Hepatocyte (in vitro differentiated cells): ENCODE data around the gene TXNL1.

ENCODE experiments used
- EZH2 ChIP-seq: fragments of 200-600 bp; sonication (generic); IDR thresholded peaks from 2 replicates; pipeline ENCODE4 v1.6.1; 2016; ENCODE audit warnings: antibody characterized with exemption, mild to moderate bottlenecking, borderline replicate concordance
- EZH2phosphoT487 ChIP-seq: fragments of 200-600 bp; sonication (generic); IDR thresholded peaks from one replicate; pipeline ENCODE4 v1.6.1; 2018; ENCODE audit warnings: antibody characterized with exemption, mild to moderate bottlenecking, low read depth, moderate library complexity; ENCODE audit not compliant: unreplicated experiment, severe bottlenecking
- TF ChIP-seq, protein P1 (sequence below): fragments of 200-600 bp; sonication (generic); IDR thresholded peaks from 2 replicates; pipeline ENCODE4 v1.5.1; 2016; ENCODE audit warnings: antibody characterized with exemption, mild to moderate bottlenecking; ENCODE audit not compliant: poor library complexity

DNA sequence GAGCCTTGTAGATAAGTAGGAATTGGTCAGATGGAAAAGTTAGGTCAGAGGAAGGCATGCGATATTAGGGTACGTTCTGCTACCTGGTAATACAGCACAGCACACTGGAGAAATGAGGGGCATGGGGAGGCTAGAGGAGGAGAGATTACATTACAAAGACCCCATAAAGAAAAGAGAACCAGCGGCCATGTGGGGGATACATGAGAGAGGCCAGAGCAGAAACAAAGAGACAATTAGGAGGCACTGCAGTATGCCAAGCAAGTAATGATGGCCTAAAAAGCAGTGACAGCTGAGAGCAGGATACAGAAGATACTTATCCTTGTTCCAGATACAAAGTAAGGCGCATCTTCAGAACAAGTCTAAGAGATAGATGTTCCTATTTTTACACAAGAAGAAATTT lies 40.0 kb downstream of the TXNL1 start:
- TF ChIP-seq, protein P1, sequence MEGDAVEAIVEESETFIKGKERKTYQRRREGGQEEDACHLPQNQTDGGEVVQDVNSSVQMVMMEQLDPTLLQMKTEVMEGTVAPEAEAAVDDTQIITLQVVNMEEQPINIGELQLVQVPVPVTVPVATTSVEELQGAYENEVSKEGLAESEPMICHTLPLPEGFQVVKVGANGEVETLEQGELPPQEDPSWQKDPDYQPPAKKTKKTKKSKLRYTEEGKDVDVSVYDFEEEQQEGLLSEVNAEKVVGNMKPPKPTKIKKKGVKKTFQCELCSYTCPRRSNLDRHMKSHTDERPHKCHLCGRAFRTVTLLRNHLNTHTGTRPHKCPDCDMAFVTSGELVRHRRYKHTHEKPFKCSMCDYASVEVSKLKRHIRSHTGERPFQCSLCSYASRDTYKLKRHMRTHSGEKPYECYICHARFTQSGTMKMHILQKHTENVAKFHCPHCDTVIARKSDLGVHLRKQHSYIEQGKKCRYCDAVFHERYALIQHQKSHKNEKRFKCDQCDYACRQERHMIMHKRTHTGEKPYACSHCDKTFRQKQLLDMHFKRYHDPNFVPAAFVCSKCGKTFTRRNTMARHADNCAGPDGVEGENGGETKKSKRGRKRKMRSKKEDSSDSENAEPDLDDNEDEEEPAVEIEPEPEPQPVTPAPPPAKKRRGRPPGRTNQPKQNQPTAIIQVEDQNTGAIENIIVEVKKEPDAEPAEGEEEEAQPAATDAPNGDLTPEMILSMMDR = no peak
- TF ChIP-seq EZH2phosphoT487 (no peak), EZH2 (no peak)
